ENCODE measurements around the gene KIRREL1. TPM values are rescaled to one million over a fixed set of nuclear protein-coding genes. Genes with fewer than 3 reads are reported as not detected.

Gene KIRREL1
- polyA plus RNA-seq (ENCODE audit: insufficient read length) = 25.4 TPM

GRCh38 chr1:157993147-157993917, at the start of gene KIRREL1:
Gene KIRREL1 (plus strand): TSS chr1:157993645. CDS start chr1:157993677, 32 bp downstream.
- DNase-seq (ENCODE audit: low read depth) = no peak

DNA sequence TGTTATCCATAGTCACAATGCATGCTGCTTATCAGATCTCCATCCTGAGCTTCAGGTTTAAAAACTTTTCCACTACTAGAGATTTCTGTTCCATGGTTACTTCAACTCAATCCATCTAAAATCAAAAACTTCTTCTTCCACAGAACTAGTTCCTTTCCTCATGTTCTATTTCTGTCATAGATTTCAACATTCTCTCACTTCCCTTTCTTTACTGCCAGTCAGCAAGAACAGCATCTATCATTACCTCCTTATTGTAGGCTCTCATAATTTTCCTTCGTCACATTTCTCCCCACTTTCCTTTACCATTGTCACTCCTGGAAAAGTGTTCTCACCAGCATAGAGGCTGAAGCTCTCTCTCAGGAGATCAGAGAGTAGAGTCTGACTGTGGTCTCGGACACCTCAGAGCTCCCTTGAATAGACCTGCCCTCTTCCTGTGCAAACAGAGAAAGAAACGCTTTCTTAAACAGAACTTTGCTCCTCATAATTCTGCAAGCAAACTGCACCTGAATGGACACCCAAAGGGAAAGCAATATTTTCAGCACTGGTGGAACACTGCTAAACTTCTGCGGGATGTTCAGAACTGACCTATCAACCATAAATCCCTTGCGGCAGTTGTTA, 48.7 kb upstream of the KIRREL1 start:
- DNase-seq (ENCODE audit: low read depth) = no peak

DNA sequence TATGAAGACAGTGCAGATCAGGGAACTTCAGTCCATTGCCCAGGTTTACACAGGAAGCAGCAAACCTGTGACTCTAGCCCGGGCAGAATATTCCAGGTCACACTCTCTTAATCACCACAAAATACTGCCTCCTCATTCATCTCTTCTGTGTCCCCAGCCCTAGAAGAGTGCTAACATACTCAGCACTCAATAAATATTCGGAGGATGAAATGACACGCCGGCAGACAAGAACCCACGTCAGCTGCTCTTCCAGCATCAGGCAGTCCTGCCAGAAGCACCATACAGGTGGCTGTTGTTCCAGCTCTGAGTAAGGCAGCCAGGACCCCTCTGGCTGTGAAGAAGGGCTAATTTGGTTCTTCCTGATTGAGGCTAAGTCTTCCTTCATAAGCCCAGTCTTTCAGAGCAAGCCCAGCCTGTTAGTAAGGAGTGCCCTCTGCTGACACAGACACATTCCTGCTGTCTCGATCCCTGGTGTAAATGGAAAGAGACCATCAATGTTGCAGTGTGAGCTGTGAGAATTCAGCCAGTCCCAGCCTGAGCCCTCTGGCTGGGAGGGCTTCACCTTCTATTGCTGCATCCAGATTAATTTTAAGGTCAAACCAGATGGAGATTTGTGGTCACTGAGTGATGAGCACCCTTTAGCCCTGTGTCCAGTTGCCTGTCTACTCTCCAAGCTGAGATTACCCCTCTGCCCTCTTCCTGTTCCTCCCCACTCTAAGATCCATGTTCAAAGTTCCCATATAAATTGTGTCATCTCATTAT, 45.0 kb upstream of the KIRREL1 start:
- DNase-seq (ENCODE audit: low read depth) = no peak

DNA sequence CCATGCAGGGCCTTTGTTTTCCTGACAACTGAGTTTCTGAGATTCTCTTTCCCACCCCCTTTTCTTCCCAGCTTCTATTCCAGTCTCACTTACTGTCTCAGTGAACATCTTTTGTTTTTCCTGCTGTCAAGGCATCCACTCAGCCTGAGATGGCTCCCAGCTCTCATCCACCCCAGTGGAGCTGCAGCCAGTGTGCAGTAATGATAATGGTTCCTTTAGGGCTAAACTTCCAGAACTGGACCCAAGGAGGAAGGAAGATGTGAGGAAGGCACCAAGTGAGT, 44.4 kb upstream of the KIRREL1 start:
- no peak for DNase-seq (ENCODE audit: low read depth)

DNA sequence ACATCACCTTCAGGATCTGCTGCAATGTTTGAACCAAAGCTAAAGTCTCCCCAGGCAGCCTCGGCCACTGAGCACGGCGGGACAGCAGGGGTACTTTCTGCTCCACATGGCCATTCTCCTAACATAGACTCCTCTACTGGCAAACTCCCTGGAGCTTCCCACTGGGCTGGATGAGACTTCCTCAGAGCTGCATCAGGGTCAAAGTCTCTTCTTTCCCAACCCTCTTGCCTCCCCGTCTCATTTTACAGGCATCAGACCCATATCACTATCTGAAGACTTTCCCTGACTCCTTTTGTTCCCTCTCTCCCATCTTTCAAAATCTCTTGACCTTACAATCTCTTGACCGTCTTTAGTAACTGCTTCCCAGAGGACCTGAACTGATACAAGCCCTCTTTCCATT, 42.2 kb upstream of the KIRREL1 start:
- no peak for DNase-seq (ENCODE audit: low read depth)

GRCh38 chr1:157952601-157953000, 40.8 kb upstream of the KIRREL1 start:
- no peak for DNase-seq (ENCODE audit: low read depth)

DNA sequence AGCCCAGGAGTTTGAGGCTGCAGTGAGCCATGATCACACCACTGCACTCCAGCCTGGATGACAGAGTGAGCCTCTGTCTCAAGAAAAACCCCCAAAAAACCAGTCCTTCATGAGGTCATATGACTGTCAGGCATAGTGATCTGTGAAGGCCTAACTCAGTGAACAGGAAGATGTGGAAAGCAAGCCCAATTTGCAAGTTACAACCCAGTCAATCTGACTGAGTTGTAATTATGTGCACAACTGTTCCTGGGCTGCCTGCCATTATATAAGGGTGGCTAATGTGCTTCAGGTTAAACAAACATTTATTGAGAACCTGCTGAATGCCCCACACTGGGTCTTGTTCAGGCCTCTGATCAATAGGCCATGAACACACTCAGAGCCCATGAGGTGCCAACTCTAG, 38.2 kb upstream of the KIRREL1 start:
- DNase-seq (ENCODE audit: low read depth) = no peak

- no peak for DNase-seq (ENCODE audit: low read depth)
Measured at GRCh38 chr1:157955857-157956256, 37.6 kb upstream of the KIRREL1 start.

GRCh38 chr1:157956732-157957131, 36.7 kb upstream of the KIRREL1 start:
- no peak for DNase-seq (ENCODE audit: low read depth)

DNA sequence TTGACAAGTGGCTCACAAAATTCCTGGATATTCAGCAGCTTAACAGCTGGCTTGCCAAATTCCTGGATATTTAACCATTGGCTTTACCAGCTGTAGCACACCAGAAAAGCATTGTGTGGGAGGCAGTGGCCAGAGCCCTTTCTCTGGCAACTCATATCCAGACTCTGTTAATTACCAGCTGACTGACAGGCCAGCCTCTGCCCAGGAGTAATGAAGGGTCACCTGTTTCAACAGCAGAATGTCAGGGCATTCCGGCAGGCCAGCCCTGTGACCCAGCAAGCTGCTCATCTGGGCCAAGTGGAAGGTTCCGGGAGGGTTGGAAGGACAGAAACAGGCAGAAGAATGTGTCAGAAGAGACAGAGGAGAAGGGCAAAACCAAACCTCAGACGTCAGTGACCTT, 35.2 kb upstream of the KIRREL1 start:
- DNase-seq (ENCODE audit: low read depth) = no peak

DNA sequence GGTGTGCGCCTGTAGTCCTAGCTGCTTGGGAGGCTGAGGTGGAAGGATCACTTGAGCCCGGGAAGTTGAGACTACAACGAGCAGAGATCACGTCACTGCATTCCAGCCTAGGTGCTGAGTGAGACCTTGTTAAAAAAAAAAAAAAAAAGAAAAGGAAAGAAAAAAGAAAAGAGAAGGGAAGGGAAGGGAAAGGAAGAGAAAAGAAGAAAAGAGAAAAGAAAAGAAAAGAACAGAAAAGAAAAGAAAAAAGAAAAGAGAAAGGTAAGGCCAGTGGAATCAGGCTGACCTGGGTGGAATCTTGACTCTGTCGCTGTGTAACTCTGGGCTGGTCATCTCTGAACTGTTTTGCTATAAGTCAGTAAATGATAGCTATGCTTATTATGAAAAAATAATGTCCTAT, 33.7 kb upstream of the KIRREL1 start:
- DNase-seq (ENCODE audit: low read depth) = no peak

DNA sequence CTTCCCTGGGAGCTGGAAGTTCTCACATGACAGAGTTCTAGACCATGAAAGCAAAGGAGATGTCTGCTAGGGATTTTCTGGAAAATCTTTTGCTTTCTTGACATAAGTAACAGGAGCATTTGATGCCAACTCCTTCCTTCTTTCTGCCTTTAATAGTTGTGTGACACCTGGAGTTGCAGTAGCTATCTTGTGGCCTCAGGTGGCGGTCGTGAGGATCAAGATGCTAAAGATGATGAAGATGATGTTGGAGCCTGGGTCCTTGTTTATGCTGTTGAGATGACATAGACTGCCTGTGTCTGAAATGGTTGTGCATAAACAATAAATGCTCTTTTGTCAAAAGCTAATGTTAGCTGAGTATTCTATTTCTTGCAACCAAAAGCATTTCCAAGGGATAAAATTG, 32.7 kb upstream of the KIRREL1 start:
- no peak for DNase-seq (ENCODE audit: low read depth)

GRCh38 chr1:157961805-157962762, 31.4 kb upstream of the KIRREL1 start:
- DNase-seq (ENCODE audit: low read depth) = no peak

DNA sequence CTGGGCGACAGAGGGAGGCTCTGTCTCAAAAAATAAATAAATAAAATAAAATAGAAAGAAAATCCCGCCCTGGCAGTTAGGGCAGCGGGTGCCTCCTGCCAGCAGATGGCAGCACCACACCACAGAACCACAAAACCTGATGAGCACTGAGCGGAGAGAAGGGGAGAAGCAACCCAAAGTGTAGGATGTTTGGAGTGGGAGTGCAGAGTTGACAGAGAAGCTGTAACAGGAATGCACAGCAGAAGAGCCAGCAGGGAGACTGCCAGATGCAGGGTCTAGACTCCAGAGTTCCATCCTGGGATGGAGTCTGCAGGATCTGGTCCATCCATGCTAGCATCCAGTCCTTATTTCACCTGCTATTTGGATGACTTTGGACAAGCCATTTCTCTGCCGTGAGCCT, 29.7 kb upstream of the KIRREL1 start:
- DNase-seq (ENCODE audit: low read depth) = no peak

DNA sequence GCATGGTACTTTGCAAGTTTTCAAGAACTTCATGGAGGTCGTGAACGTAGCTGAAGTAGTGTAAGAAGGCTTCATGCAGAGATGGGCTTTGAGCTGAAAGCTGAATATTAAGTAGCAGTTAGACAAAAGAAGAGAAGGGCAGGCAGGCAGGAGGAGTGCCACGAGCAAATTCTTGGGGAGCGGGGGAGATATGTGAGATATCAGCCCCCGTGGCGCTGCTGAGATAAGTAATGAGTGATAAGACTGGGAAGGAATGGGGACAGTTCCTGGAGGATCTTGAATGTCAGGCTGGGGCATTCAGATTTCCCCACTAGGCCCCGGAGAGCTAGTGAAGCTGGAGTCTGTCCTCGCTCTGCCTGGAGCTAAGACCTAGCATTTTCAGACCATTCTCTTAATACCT, 27.9 kb upstream of the KIRREL1 start:
- DNase-seq (ENCODE audit: low read depth) = no peak

- no peak for DNase-seq (ENCODE audit: low read depth)
Measured at GRCh38 chr1:157966031-157966537, 27.4 kb upstream of the KIRREL1 start.

DNA sequence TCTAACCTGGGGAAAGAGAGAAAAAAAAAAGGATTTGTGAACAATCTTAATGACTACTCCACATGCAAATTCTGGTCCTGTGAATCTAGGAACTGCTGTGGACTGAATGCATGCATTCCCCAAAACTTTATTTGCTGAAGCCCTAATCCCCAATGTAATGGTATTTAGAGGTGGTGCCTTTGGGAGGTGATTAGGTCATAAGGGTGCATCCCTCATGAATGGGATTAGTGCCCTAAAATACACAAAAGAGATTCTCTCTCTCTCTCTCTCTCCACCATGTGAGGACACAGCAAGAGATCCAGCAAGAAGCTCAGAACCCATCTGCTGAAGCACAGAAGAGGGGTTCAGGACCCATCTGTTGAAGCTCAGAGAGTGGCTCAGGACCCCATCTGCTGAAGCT, 26.2 kb upstream of the KIRREL1 start:
- DNase-seq (ENCODE audit: low read depth) = no peak

GRCh38 chr1:157968508-157968907, 24.9 kb upstream of the KIRREL1 start:
- DNase-seq (ENCODE audit: low read depth) = no peak

DNA sequence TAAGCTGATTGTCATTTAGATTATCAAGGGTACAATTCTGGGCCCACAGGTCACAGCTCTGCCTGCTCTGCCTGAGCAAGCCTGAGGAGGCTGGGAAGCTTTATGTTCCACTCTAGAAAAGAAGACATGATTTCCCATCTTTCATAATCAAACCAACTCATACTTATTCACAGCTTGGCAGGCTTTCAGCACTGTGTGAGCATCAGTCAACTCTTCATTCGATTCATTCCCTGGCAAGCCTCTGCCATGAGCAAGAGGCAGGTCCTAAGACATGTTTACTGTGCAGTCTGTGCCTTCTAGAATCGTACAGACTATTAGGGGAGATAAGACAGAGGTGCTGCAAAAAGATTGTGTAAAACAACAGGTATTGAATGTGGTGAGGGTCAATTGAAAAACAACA, 24.5 kb upstream of the KIRREL1 start:
- no peak for DNase-seq (ENCODE audit: low read depth)

GRCh38 chr1:157969697-157970485, 23.6 kb upstream of the KIRREL1 start:
- DNase-seq (ENCODE audit: low read depth) = no peak

- no peak for DNase-seq (ENCODE audit: low read depth)
Measured at GRCh38 chr1:157971769-157972168, 21.7 kb upstream of the KIRREL1 start.

Measured in forelimb muscle (tissue), 1 donor.